ENCODE data around the gene IQGAP2.

The IQGAP2 gene

DNA sequence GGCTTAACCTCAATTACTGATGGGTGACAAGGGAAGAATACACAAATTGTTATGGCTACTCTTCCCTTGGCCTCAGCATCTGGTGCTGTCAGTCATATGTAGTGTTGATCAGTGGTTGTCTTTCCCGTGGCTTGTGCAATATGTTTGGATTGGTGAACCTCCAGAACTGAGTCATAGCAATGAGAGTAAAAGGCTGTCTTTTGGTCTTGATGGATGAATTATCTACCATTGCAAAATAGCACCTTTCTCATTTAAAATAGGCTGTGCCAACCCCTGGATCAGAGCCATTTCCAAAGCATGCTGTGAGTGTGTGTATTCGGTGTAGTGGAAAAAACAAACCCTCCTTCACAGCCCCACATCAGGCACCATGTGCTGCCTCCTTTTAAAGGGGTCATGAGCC lies 298.2 kb downstream of the IQGAP2 start:
- peaks cover 55% of the 10 kb centered on the region for H3K27me3 ChIP-seq
- H3K4me1 ChIP-seq = no peaks in the 10 kb centered on the region
- no peaks in the 10 kb centered on the region for H3K36me3 ChIP-seq
- no peak overlapping the region for H3K4me3 ChIP-seq (ENCODE audit: low read depth, low read length)
- TF ChIP-seq, protein P1, sequence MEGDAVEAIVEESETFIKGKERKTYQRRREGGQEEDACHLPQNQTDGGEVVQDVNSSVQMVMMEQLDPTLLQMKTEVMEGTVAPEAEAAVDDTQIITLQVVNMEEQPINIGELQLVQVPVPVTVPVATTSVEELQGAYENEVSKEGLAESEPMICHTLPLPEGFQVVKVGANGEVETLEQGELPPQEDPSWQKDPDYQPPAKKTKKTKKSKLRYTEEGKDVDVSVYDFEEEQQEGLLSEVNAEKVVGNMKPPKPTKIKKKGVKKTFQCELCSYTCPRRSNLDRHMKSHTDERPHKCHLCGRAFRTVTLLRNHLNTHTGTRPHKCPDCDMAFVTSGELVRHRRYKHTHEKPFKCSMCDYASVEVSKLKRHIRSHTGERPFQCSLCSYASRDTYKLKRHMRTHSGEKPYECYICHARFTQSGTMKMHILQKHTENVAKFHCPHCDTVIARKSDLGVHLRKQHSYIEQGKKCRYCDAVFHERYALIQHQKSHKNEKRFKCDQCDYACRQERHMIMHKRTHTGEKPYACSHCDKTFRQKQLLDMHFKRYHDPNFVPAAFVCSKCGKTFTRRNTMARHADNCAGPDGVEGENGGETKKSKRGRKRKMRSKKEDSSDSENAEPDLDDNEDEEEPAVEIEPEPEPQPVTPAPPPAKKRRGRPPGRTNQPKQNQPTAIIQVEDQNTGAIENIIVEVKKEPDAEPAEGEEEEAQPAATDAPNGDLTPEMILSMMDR (IDR thresholded peaks at IDR 0.05; ENCODE audit: low read depth, low read length) = no peak
- H3K9me3 ChIP-seq = no peaks in the 10 kb centered on the region
- no peak for DNase-seq

DNA sequence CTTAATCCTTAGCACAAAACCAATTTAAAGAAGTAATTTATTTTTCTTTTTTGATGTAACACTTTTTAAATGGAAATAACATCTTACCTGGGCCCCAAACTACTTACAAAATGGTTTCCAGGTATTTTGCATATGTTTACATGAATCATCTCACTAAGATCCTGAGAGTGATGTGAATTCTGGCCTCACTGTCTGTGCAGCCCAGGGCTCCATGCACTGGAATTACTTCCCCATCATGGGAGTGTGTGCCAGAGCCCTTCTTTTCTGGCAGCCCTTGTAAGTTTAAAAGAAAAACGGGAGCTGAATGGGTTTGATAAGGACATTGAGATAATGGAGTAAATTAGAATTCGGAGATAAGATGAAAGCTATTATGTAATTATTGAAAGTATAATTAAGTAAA lies 300.6 kb downstream of the IQGAP2 start:
- peaks cover 60% of the 10 kb centered on the region for H3K27me3 ChIP-seq
- H3K36me3 ChIP-seq = no peaks in the 10 kb centered on the region
- H3K4me3 ChIP-seq (ENCODE audit: low read depth, low read length) = no peak overlapping the region
- H3K4me1 ChIP-seq = no peaks in the 10 kb centered on the region
- TF ChIP-seq, protein P1 (IDR thresholded peaks at IDR 0.05; ENCODE audit: low read depth, low read length) = no peak
- no peak for DNase-seq
- H3K9me3 ChIP-seq = no peaks in the 10 kb centered on the region

DNA sequence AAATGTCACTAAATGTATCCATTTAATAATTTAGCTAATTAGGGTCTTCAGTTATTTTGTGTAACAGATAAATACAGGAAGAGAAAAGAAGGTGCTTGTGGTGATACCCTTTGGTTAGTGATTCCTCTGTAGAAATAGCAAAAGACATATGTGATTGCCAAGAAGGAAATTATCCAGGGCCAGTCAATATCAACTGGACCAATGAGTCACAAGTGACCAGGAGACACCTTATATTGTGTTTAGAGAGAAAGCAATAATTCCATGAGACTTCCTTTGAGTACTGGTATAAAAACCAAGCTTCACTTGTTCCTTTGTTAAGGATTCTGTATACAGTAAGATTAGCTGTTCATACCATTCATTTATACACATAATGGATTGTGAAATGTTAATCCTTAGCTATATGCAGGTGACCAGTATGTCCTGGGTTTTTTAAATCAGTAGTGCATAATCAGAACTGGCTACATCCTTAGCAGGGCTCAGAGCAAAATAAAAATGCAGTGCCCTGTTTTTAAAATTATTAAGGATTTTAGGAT lies 301.1 kb downstream of the IQGAP2 start:
- TF ChIP-seq, protein P1 (IDR thresholded peaks at IDR 0.05; ENCODE audit: low read depth, low read length) = no peak
- Histone ChIP-seq H3K4me1 (no peaks in the 10 kb centered on the region), H3K4me3 (ENCODE audit: low read depth, low read length) (no peak overlapping the region), H3K36me3 (no peaks in the 10 kb centered on the region), H3K9me3 (no peaks in the 10 kb centered on the region), H3K27me3 (peaks cover 60% of the 10 kb centered on the region)
- DNase-seq = no peak

DNA sequence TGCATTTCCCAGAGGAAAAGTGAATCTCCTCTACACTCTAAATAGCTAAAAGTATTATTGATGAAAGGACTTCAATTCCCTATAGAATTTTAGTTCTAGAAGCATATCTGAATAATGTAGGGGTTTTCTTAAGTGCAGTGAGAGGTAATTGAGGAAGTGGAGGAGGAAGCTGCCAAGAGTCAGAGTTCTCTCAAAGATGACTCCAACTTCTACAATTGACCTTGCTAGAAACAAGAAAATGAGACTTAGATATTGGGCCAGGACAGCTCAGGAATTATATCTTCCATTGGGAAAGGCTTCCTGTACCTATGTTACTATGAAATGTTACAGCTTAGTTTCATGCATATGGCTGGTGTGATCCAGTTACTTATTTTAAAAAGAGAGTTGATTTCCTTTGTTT lies 302.5 kb downstream of the IQGAP2 start:
- Histone ChIP-seq H3K36me3 (no peaks in the 10 kb centered on the region), H3K4me3 (ENCODE audit: low read depth, low read length) (no peak overlapping the region), H3K9me3 (no peaks in the 10 kb centered on the region), H3K4me1 (no peaks in the 10 kb centered on the region), H3K27me3 (peaks cover 67% of the 10 kb centered on the region)
- no peak for DNase-seq
- TF ChIP-seq, protein P1 (IDR thresholded peaks at IDR 0.05; ENCODE audit: low read depth, low read length) = no peak

DNA sequence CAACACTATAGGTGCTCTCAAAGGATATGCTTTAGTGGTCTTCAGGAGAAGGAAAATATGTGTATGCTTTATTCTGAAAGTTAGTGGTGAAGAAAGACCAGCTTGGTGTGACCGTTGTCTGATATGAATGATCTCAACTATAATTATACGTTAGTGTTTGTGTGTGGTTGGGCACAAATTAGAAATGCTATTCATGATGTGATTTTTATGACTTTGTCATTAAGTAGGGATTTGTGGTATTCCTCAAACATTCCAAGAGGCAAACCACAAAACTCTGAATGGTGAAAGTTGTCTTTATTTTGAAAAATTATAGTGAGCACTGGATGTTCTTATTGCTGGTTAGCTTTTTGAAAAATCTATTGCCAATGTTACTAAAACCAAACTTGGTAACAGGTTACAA lies 306.7 kb downstream of the IQGAP2 start:
- no peaks in the 10 kb centered on the region for H3K36me3 ChIP-seq
- TF ChIP-seq, protein P1 (IDR thresholded peaks at IDR 0.05; ENCODE audit: low read depth, low read length) = no peak
- DNase-seq = no peak
- no peaks in the 10 kb centered on the region; the same call in 1 of the 2 replicates for H3K9me3 ChIP-seq
- H3K4me1 ChIP-seq = no peaks in the 10 kb centered on the region
- no peak overlapping the region for H3K4me3 ChIP-seq (ENCODE audit: low read depth, low read length)
- peaks cover 79% of the 10 kb centered on the region for H3K27me3 ChIP-seq

DNA sequence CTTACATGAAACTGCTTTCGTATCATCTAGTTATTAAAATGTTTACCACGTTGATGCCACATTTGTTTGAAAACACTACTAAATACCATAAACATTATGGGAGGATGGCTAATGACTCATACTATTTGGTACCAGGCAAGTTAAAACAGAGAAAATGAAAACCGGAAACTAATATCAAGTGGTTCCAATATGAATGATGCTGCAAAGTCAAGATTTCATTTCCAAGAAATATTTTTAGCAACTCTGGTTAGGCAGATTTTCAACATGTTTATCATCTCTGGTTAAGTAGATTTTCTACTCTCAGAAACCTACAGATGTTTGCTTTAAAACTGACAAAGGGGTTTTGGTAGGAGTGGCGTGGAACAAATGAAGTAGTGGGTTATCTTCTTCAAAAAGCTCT lies 307.9 kb downstream of the IQGAP2 start:
- Histone ChIP-seq H3K4me3 (ENCODE audit: low read depth, low read length) (no peak overlapping the region), H3K36me3 (no peaks in the 10 kb centered on the region), H3K4me1 (no peaks in the 10 kb centered on the region), H3K27me3 (peaks cover 82% of the 10 kb centered on the region), H3K9me3 (no peaks in the 10 kb centered on the region; the same call in 1 of the 2 replicates)
- TF ChIP-seq, protein P1 (IDR thresholded peaks at IDR 0.05; ENCODE audit: low read depth, low read length) = no peak
- DNase-seq = no peak
